ENCODE data around the gene TPSG1. TPM values are rescaled to one million over a fixed set of nuclear protein-coding genes. Genes with fewer than 3 reads are reported as not detected.

TPSG1 gene
- total and polyA plus RNA-seq, 11 donors: not detected

DNA sequence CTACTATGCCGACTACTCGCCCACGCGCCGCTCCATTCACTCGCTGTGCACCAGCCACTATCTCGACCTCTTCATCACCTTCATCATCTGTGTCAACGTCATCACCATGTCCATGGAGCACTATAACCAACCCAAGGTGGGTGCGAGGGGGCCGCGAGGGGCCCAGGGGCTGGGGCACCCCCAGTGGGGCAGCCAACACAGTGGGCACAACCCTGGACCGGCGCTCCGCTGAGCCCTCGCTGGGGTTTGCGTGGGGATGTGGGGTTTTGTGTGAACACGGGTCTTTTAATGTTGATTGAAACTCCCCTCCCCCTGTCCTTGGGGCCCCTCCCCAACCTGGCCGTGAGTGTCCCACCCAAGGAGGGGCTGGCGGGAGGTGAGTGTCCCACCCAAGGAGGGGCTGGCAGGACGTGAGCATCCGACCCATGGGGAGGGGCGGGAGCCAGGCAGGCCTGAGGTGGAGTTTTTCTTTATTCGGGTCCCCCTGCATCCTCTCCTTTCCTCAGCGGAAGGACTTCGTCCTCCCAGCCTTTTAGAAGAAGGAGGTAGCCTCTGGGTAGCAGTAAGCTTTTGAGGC lies 11.2 kb downstream of the TPSG1 start:
- intact Hi-C loops (cut with DNase I): no loop called here
- peak overlapping the region in 1 of 12 donors; percentile 24 for H3K27ac ChIP-seq
- H3K36me3 ChIP-seq: peaks cover 0 to 4% (median 0%) of the 10 kb centered on the region in 9 donors
- DNase-seq (no peak), ATAC-seq (no peak)
- WGBS, 4 donors: 81 to 84% (median 83%) methylated on average over 21 to 25 of the region's 25 CpGs
- H3K27me3 ChIP-seq: no peaks in the 10 kb centered on the region
- H3K4me3 ChIP-seq: no peak overlapping the region
- TF ChIP-seq POLR2A (IDR thresholded peaks at IDR 0.05): no peak
- no peak for TF ChIP-seq CTCF (IDR thresholded peaks at IDR 0.05)
- H3K4me1 ChIP-seq: no peaks in the 10 kb centered on the region
- H3K9me3 ChIP-seq: no peaks in the 10 kb centered on the region

- no peak for ATAC-seq
- intact Hi-C loops (cut with DNase I): no loop called here
- WGBS, 4 donors: 67 to 84% (median 76%) methylated on average over 1 to 8 of the region's 8 CpGs
- DNase-seq: no peak
- Histone ChIP-seq H3K27ac (peak overlapping the region in 1 of 12 donors; percentile 24), H3K9me3 (no peaks in the 10 kb centered on the region), H3K4me1 (no peaks in the 10 kb centered on the region), H3K36me3 (peaks cover 0 to 4% (median 0%) of the 10 kb centered on the region in 9 donors), H3K4me3 (no peak overlapping the region), H3K27me3 (no peaks in the 10 kb centered on the region)
- no peak for TF ChIP-seq POLR2A (IDR thresholded peaks at IDR 0.05)
- no peak for TF ChIP-seq CTCF (IDR thresholded peaks at IDR 0.05)
Observed at GRCh38 chr16:1213231-1213630, 11.8 kb downstream of the TPSG1 start.

GRCh38 chr16:1212616-1213194 lies 12.4 kb downstream of the TPSG1 start:
- Histone ChIP-seq H3K27me3 (no peaks in the 10 kb centered on the region), H3K9me3 (no peaks in the 10 kb centered on the region), H3K4me1 (no peaks in the 10 kb centered on the region), H3K27ac (no peak overlapping the region), H3K4me3 (no peak overlapping the region), H3K36me3 (peaks cover 0 to 4% (median 0%) of the 10 kb centered on the region in 9 donors)
- no peak for DNase-seq
- intact Hi-C loops (cut with DNase I): no loop called here
- no peak for ATAC-seq
- TF ChIP-seq POLR2A (IDR thresholded peaks at IDR 0.05) (no peak), CTCF (IDR thresholded peaks at IDR 0.05) (no peak)
- 89 to 100% (median 91%) methylated on average over 1 to 40 of the region's 40 CpGs for WGBS, 4 donors

GRCh38 chr16:1211451-1212268 lies 13.4 kb downstream of the TPSG1 start:
- no peak for TF ChIP-seq POLR2A (IDR thresholded peaks at IDR 0.05)
- no peak for TF ChIP-seq CTCF (IDR thresholded peaks at IDR 0.05)
- 93 to 95% (median 93%) methylated on average over 51 to 65 of the region's 65 CpGs for WGBS, 4 donors
- no peak for ATAC-seq
- no peaks in the 10 kb centered on the region for H3K9me3 ChIP-seq
- H3K27me3 ChIP-seq: no peaks in the 10 kb centered on the region
- DNase-seq: no peak
- H3K4me1 ChIP-seq: no peaks in the 10 kb centered on the region
- H3K4me3 ChIP-seq: no peak overlapping the region
- intact Hi-C loops (cut with DNase I): no loop called here
- H3K27ac ChIP-seq: no peak overlapping the region
- peaks cover 0 to 4% (median 0%) of the 10 kb centered on the region in 9 donors for H3K36me3 ChIP-seq

Measured in heart left ventricle (tissue), 16 donors.